Peyer's patch (tissue), 4 donors: Measurements from ENCODE around the gene AMHR2. TPM values are rescaled to one million over a fixed set of nuclear protein-coding genes. Genes with fewer than 3 reads are reported as not detected.
"Not testable (repeated sequence)": the region's sequence is repeated elsewhere in the genome, so short reads cannot be mapped to it uniquely, and the experiment has no call there.

Source experiments
- DNase-seq, 3 donors: peaks; one replicate each; pipeline ENCODE4 v3.0.0-alpha.2; 2017 to 2019
- H3K27ac ChIP-seq, 4 donors: fragments of 200-600 bp; sonication (generic); one replicate each; pipeline ENCODE4 v1.5.1; 2016 to 2019
- H3K27me3 ChIP-seq, 2 donors: fragments of 200-600 bp; sonication (generic); one replicate each; pipeline ENCODE4 v1.5.1; 2019
- H3K36me3 ChIP-seq, 3 donors: fragments of 200-600 bp; sonication (generic); one replicate each; pipeline ENCODE4 v1.5.1; 2016 to 2019
- H3K4me1 ChIP-seq, 4 donors: fragments of 200-600 bp; sonication (generic); one replicate each; pipeline ENCODE4 v1.5.1; 2016 to 2019
- H3K4me3 ChIP-seq, 4 donors: fragments of 200-600 bp; sonication (generic); 1 replicate in 3 of 4; 2 replicates in 1 of 4; pipeline ENCODE4 v1.5.1; 2016 to 2019; ENCODE audit warnings: mild to moderate bottlenecking in 1 of 4
- H3K9me3 ChIP-seq, 4 donors: fragments of 200-600 bp; sonication (generic); one replicate each; pipeline ENCODE4 v1.5.1; 2016 to 2019; ENCODE audit warnings: mild to moderate bottlenecking in 1 of 4
- POLR2A ChIP-seq, 2 donors: fragments of 450-650 bp; IDR thresholded peaks; one replicate each; pipeline ENCODE4 v1.5.1; 2017; ENCODE audit warnings: antibody characterized with exemption in 2 of 2, mild to moderate bottlenecking in 2 of 2, moderate library complexity in 2 of 2
- total RNA-seq, 4 donors: library from RNA; depleted of rRNA; stranded (reverse); fragments of >200 nt; gene quantifications; one replicate each; pipeline ENCODE4 v1.1.0, GENCODE V29; 2016
- TF ChIP-seq, protein P1 (sequence below), 6 experiments: fragments of 450-650 bp in 4 of 6; fragments of 200-600 bp in 2 of 6; sonication (generic) in 1 of 6; IDR thresholded peaks; one replicate each; pipeline ENCODE4 v1.5.1; 2017 to 2019; ENCODE audit warnings: antibody characterized with exemption in 6 of 6, mild to moderate bottlenecking in 3 of 6, moderate library complexity in 1 of 6

The AMHR2 gene
- total RNA-seq: under 1 TPM in 1 of 4 donors, not detected in 3; 0.40 TPM

DNA sequence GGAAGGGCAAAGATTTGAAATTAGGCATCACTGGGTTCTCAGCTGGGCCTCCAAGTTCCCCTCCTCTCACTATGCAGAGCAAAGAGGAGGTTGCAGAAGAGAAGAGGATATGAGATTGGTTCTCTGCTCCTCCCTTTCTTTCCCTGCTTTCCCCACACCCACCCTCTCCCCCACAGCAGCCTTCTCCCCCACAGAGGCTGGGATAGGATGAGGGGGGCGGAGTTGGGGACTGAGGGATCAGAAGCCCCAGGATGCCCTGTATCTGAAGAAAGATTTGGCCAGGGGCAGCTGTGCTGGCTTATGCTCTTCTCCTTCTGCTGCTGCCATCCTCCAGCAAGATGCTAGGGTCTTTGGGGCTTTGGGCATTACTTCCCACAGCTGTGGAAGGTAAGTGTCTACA is at the start of gene AMHR2:
Gene AMHR2 (plus strand): TSS at position 259 of the 400 bp plus-strand sequence. CDS start 80 bp downstream, at position 339.
- TF ChIP-seq, protein P1, sequence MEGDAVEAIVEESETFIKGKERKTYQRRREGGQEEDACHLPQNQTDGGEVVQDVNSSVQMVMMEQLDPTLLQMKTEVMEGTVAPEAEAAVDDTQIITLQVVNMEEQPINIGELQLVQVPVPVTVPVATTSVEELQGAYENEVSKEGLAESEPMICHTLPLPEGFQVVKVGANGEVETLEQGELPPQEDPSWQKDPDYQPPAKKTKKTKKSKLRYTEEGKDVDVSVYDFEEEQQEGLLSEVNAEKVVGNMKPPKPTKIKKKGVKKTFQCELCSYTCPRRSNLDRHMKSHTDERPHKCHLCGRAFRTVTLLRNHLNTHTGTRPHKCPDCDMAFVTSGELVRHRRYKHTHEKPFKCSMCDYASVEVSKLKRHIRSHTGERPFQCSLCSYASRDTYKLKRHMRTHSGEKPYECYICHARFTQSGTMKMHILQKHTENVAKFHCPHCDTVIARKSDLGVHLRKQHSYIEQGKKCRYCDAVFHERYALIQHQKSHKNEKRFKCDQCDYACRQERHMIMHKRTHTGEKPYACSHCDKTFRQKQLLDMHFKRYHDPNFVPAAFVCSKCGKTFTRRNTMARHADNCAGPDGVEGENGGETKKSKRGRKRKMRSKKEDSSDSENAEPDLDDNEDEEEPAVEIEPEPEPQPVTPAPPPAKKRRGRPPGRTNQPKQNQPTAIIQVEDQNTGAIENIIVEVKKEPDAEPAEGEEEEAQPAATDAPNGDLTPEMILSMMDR (IDR thresholded peaks at IDR 0.05): no peak
- no peak for TF ChIP-seq POLR2A (IDR thresholded peaks at IDR 0.05)
- H3K36me3 ChIP-seq: no peaks in the 10 kb centered on the region
- H3K27ac ChIP-seq: no peak within 1 kb of the TSS
- no peaks in the 10 kb centered on the region for H3K27me3 ChIP-seq
- no peaks in the 10 kb centered on the region for H3K9me3 ChIP-seq
- no peak within 1 kb of the TSS for H3K4me3 ChIP-seq
- peaks cover 0 to 7% (median 3%) of the 10 kb centered on the region in 4 donors for H3K4me1 ChIP-seq
- no peak for DNase-seq

DNA sequence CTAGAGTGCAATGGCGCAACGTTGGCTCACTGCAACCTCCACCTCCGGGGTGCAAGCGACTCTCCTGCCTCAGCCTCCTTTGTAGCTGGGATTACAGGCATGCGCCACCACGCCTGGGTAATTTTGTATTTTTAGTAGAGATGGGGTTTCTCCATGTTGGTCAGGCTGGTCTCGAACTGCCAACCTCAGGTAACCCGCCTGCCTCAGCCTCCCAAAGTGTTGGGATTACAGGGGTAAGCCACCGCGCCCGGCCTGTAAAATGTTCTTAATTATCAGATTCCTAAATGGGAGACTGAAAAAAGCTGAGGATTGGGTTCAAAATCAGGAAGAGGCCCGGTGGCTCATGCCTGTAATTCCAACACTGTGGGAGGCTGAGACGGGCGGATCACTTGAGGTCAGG is 49.4 kb upstream of the AMHR2 start:
- H3K4me1 ChIP-seq: peaks cover 0 to 28% (median 8%) of the 10 kb centered on the region in 4 donors
- H3K9me3 ChIP-seq, H3K36me3 ChIP-seq, DNase-seq, H3K27me3 ChIP-seq, H3K4me3 ChIP-seq: not testable (repeated sequence)
- peak overlapping the region in 3 of 4 donors; percentile 8 to 99 (median 67) for H3K27ac ChIP-seq

DNA sequence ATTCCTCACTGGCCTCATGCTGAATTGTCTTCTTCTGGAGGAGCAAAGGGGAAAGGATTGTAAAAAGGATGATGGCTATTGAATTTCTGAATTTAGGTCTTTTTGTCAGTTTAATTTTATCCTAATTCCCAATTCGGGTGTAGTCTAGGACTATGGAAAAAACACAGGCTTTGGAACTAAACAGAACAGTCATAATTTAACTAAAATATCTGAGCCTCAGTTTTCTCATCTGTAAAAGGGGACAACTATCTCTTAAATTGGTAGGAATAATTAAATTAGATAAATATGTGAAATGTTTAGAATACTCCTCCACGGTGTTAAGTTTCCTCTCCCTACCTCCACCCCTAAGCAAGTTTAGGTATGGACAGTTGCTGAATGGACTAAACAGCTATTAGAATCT is 46.9 kb upstream of the AMHR2 start:
- Histone ChIP-seq H3K9me3 (no peaks in the 10 kb centered on the region), H3K4me3 (no peak overlapping the region), H3K4me1 (peaks cover 2 to 21% (median 8%) of the 10 kb centered on the region in 4 donors), H3K27me3 (no peaks in the 10 kb centered on the region), H3K27ac (no peak overlapping the region), H3K36me3 (peaks cover 0 to 2% (median 0%) of the 10 kb centered on the region in 3 donors)
- DNase-seq: no peak
- TF ChIP-seq, protein P1 (IDR thresholded peaks at IDR 0.05): no peak

DNA sequence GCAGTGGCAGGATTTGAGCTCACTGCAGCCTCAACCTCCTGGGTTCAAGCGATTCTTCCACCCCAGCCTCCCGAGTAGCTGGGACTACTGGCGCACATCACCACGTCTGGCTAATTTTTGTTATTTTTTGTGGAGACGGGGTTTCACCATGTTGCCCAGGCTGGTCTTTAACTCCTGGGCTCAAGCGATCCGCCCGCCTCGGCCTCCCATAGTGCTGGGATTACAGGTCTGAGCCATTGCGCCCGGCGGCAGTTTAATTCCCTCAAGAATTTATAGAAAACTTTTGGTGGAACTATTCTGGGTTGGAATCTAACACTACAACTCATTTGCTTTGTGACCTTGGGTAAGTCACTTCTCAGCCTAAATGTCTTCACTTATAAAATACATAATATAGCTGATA is 45.4 kb upstream of the AMHR2 start:
- Histone ChIP-seq H3K27ac (peak overlapping the region; percentile 88 to 94 (median 91)), H3K4me1 (peaks cover 3 to 29% (median 19%) of the 10 kb centered on the region in 4 donors), H3K27me3 (no peaks in the 10 kb centered on the region), H3K4me3 (no peak overlapping the region), H3K9me3 (no peaks in the 10 kb centered on the region), H3K36me3 (peaks cover 0 to 16% (median 0%) of the 10 kb centered on the region in 3 donors)
- TF ChIP-seq, protein P1 (IDR thresholded peaks at IDR 0.05): no peak
- TF ChIP-seq POLR2A (IDR thresholded peaks at IDR 0.05): no peak
- peak in 1 of 3 donors; percentile 42 for DNase-seq

DNA sequence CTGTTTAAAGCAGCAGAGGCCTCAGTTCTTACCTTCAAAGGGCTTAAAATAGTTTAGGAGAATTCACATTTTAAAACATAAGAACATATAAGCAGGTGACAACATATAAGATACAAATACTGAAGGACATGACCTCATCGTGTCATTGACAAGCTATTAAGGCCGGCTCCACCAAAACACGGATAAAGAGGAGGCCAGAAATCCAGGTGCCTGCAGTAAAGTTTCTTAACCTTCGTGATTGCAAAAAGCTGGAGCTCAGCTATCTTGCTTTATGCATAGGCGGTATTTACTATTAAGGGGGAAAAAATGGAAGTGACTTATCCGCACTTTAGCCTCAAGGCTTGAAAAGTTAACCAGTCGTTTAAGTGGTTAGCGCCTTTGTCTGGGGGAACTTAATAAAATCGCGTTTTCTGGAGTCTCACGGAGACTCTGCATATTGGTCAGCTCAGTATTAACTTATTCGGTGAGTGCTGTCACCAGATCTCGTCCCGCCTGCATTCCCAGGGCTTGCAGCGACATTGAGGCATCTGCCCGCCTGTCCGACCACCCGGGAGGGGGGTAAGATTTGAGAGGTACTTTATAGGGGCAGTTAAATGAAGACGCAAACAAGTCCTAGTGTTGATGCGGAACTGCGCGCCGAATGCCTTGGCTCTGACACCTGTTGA is 44.8 kb upstream of the AMHR2 start:
- Histone ChIP-seq H3K4me1 (peaks cover 3 to 36% (median 23%) of the 10 kb centered on the region in 4 donors), H3K9me3 (no peaks in the 10 kb centered on the region), H3K27me3 (no peaks in the 10 kb centered on the region), H3K4me3 (peak overlapping the region; percentile 36 to 58 (median 52)), H3K27ac (peak overlapping the region; percentile 88 to 94 (median 91)), H3K36me3 (peaks cover 0 to 22% (median 0%) of the 10 kb centered on the region in 3 donors)
- no peak for TF ChIP-seq POLR2A (IDR thresholded peaks at IDR 0.05)
- TF ChIP-seq, protein P1 (IDR thresholded peaks at IDR 0.05): peak in 1 of 6 experiments; percentile 2
- peak in 1 of 3 donors; percentile 21 for DNase-seq

DNA sequence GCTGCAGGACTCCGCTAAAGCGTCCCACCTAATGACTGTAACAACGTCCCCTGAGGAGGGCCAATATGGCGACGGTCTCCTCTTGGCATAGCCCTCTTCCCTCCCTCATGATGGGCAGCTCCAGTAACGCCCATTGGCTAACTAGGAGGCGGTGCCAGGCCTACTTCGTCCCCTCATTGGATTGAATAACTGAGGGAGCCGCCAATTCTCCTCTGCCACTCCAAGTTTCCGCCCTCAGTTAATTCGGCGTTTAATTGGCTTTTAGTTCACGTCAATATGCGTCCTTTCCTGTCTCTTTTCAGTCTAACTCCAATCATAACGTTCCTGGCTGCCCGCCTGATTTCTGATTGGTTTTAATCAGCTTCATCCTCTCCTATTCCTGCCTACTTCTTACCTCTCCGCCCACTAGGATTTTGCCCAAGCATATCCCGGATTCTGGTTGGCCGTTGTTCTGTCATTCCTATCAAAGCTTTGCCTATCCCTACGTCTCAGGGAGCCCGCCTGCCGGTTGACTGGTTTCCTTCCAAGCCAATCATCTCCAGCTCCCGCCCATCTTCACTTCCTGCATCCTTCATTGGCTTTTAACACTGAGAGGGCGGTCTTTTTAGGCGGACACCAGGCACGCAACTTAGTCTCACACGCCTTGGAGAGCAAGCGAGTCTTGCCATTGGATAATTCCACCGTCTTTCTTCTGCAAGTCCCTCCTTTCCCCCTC is 44.1 kb upstream of the AMHR2 start:
- Histone ChIP-seq H3K4me3 (peak overlapping the region; percentile 84 to 95 (median 86)), H3K27me3 (no peaks in the 10 kb centered on the region), H3K9me3 (no peaks in the 10 kb centered on the region), H3K27ac (peak overlapping the region; percentile 97 to 100 (median 100)), H3K36me3 (peaks cover 0 to 29% (median 0%) of the 10 kb centered on the region in 3 donors), H3K4me1 (peaks cover 3 to 43% (median 23%) of the 10 kb centered on the region in 4 donors)
- DNase-seq: peak; percentile 93 to 99 (median 98)
- TF ChIP-seq, protein P1 (IDR thresholded peaks at IDR 0.05): no peak
- TF ChIP-seq POLR2A (IDR thresholded peaks at IDR 0.05): peak; percentile 79 to 88
